HG03060 (cell line): ENCODE data around the gene ZNF354C.

ENCODE experiments used
- ATAC-seq: cut with Tn5 transposase; IDR thresholded peaks from one replicate; pipeline ENCODE4 v1.9.1; 2021; ENCODE audit warnings: low read depth, moderate number of reproducible peaks; ENCODE audit not compliant: unreplicated experiment

ZNF354C gene

GRCh38 chr5:179113143-179113530, 53.0 kb downstream of the ZNF354C start:
- no peak for ATAC-seq

- ATAC-seq, result no peak
Measured at GRCh38 chr5:179113945-179114641, 53.9 kb downstream of the ZNF354C start.

GRCh38 chr5:179114756-179115155, 54.6 kb downstream of the ZNF354C start:
- no peak for ATAC-seq

- no peak for ATAC-seq
Measured at GRCh38 chr5:179115307-179115706, 55.1 kb downstream of the ZNF354C start.

GRCh38 chr5:179115845-179116524, 55.8 kb downstream of the ZNF354C start:
- ATAC-seq, result no peak

- no peak for ATAC-seq
Measured at GRCh38 chr5:179118338-179118737, 58.2 kb downstream of the ZNF354C start.

- ATAC-seq, result no peak
Measured at GRCh38 chr5:179118756-179119414, 58.7 kb downstream of the ZNF354C start.

GRCh38 chr5:179119415-179120170, 59.4 kb downstream of the ZNF354C start:
- ATAC-seq, result no peak

- ATAC-seq, result no peak
Measured at GRCh38 chr5:179120421-179120861, 60.3 kb downstream of the ZNF354C start.

GRCh38 chr5:179120951-179121666, 60.9 kb downstream of the ZNF354C start:
- no peak for ATAC-seq

- no peak for ATAC-seq
Measured at GRCh38 chr5:179121667-179122111, 61.5 kb downstream of the ZNF354C start.

GRCh38 chr5:179122411-179123108, 62.4 kb downstream of the ZNF354C start:
- ATAC-seq, result no peak

- no peak for ATAC-seq
Measured at GRCh38 chr5:179123109-179123426, 62.9 kb downstream of the ZNF354C start.

GRCh38 chr5:179123491-179124272, 63.5 kb downstream of the ZNF354C start:
- ATAC-seq, result no peak

GRCh38 chr5:179124273-179124852, 64.2 kb downstream of the ZNF354C start:
- no peak for ATAC-seq

GRCh38 chr5:179124853-179125788, 64.9 kb downstream of the ZNF354C start:
- no peak for ATAC-seq

GRCh38 chr5:179125789-179126505, 65.8 kb downstream of the ZNF354C start:
- no peak for ATAC-seq
